ENCODE data around the gene FAM227A. TPM values are rescaled to one million over a fixed set of nuclear protein-coding genes. Genes with fewer than 3 reads are reported as not detected.

Gene FAM227A
- total and polyA plus RNA-seq, 2 of the 8 experiments (the other 6 are each of a cell fraction or from before 2014, with no cell fraction given), result 2.1 to 3.9 TPM

DNA sequence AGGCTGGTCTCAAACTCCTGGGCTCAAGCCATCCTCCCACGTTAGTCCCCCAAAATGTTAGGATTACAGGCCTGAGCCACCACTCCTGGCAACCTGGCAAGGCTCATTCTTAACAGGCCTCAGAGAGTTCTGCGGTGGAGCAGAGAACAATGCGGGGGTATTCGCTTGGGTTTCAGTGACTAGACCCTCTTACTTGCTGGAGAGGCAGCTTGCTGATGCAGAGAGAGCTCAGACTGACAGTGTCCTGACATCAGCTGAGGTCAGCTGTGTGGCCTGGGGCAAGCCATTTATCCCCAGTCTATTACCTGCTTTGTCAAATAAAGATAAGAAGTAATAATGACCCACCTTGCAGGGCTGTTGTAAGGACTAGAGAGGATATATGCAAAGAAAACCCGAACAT, 46.0 kb downstream of the FAM227A start:
- H3K4me1 ChIP-seq (replicated peaks in 1 of 4; ENCODE audit: control insufficient read depth in 3 of 4, insufficient read depth in 4 of 4, low read length in 3 of 4), result no peaks in the 10 kb centered on the region
- no peak for DNase-seq (ENCODE audit: low read depth in 1 of 2, low spot score in 2 of 2)
- no peak overlapping the region for H2BK12ac ChIP-seq (ENCODE audit: low read depth, low read length)
- H3K9ac ChIP-seq (replicated peaks in 1 of 4; ENCODE audit: extremely low read depth in 1 of 4, low read depth in 3 of 4, low read length in 3 of 4), result no peak overlapping the region
- H3K79me2 ChIP-seq (ENCODE audit: control insufficient read depth in 1 of 2, insufficient read depth in 2 of 2, low read length in 2 of 2), result no peaks in the 10 kb centered on the region
- H4K20me1 ChIP-seq (replicated peaks in 1 of 2; ENCODE audit: control insufficient read depth in 1 of 2, insufficient read depth in 2 of 2, low read length in 2 of 2), result peaks cover 0 to 1% of the 10 kb centered on the region in 2 experiments
- no peak overlapping the region for H3K4ac ChIP-seq (replicated peaks; ENCODE audit: insufficient read length, low read depth, low read length)
- H3K79me1 ChIP-seq (ENCODE audit: low read depth, low read length), result no peaks in the 10 kb centered on the region
- H3K56ac ChIP-seq (replicated peaks; ENCODE audit: insufficient read length, low read depth, low read length), result no peak overlapping the region
- WGBS, 2 experiments (ENCODE audit: extremely low coverage in 1 of 2, insufficient coverage in 1 of 2, insufficient read length in 1 of 2, insufficient replicate concordance in 2 of 2, low coverage in 1 of 2, low lambda C conversion rate in 2 of 2, missing lambda C conversion rate in 1 of 2), result 92% methylated on average over 5 of the region's 5 CpGs; no CpG with 5 or more reads in 1 of the 2 experiments
- H3K23ac ChIP-seq (ENCODE audit: insufficient read length), result no peak overlapping the region
- H2AK5ac ChIP-seq (ENCODE audit: low read depth, low read length), result no peak overlapping the region
- H3K14ac ChIP-seq (ENCODE audit: insufficient read length), result no peak overlapping the region
- no peaks in the 10 kb centered on the region for H3K27me3 ChIP-seq (replicated peaks in 1 of 4; ENCODE audit: control insufficient read depth in 3 of 4, extremely low read depth in 1 of 4, insufficient read depth in 3 of 4, low read length in 3 of 4)
- no peak overlapping the region for H2AFZ ChIP-seq (ENCODE audit: low read length)
- no peak overlapping the region for H2BK5ac ChIP-seq (ENCODE audit: low read depth, low read length)
- H4K8ac ChIP-seq (ENCODE audit: extremely low read depth, insufficient read depth, low read length), result no peak overlapping the region
- H3K4me3 ChIP-seq (ENCODE audit: extremely low read depth in 1 of 4, insufficient read depth in 2 of 4, low read depth in 3 of 4, low read length in 4 of 4), result no peak overlapping the region
- no peak overlapping the region for H2BK15ac ChIP-seq (ENCODE audit: low read length)
- H3K36me3 ChIP-seq (ENCODE audit: control insufficient read depth in 2 of 4, insufficient read depth in 4 of 4, low read length in 3 of 4), result peaks cover 0 to 8% (median 0%) of the 10 kb centered on the region in 4 experiments; a peak in 1 of 8 replicates
- no peak overlapping the region for H4K91ac ChIP-seq (replicated peaks; ENCODE audit: insufficient read length, low read length)
- CTCF ChIA-PET (ENCODE audit: partially characterized antibody), result interaction anchor here (1.6 kb wide), 1 partner anchor 38 kb away, joined by 3 read pairs; no protein-coding TSS in a partner anchor
- H4K5ac ChIP-seq (ENCODE audit: insufficient read length, low read depth, low read length), result no peak overlapping the region
- no peaks in the 10 kb centered on the region for H3K9me3 ChIP-seq (ENCODE audit: insufficient read depth in 2 of 2, low read depth in 1 of 2, low read length in 1 of 2)
- FAIRE-seq, result no peak
- H3K23me2 ChIP-seq (ENCODE audit: low read depth, low read length), result no peaks in the 10 kb centered on the region; the same call in 1 of the 2 replicates
- no peak overlapping the region for H2BK120ac ChIP-seq (replicated peaks; ENCODE audit: low read depth, low read length)
- POLR2A ChIA-PET (ENCODE audit: partially characterized antibody), result no interaction called here
- H3K4me2 ChIP-seq (ENCODE audit: insufficient read depth in 1 of 2, low read depth in 2 of 2, low read length in 2 of 2), result no peak overlapping the region
- no peak overlapping the region for H3K18ac ChIP-seq (ENCODE audit: extremely low read depth, low read length)
- H3K27ac ChIP-seq (ENCODE audit: low read depth, low read length), result no peak overlapping the region
- no peak overlapping the region for H2BK20ac ChIP-seq (ENCODE audit: low read length)
- TF ChIP-seq MAFK (IDR thresholded peaks at IDR 0.05; ENCODE audit: low read depth, low read length), result no peak
